ENCODE results near the gene CDK12.

CDK12 gene

DNA sequence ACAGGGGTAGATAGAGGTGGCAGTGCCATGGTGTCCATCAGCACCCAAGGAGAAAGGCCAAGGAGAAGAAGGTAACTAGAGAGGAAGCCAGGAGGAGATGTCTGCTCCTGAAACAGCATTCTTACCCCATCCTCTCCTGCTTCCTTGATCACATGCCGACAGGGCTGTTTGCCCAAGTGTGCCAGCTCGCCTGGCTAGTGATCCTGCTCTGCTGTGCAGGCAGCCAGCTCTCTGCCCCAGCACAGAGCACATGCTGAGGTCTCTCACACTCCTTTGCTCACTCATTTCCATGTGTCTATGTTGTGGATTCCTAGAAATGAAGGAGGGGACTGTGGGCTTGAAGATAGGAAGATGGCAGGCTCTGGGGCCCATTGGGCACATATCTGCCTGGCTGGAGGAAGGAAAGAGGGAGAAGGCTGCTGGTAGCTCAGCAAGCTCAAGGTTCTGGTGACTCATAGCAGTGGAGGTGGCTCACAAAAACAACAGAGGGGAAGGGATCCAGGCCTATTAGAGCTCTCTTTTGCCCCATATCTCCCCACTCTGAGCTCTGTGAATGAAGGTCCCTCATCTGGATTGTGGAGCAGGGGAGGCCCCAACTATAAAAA, 92.2 kb downstream of the CDK12 start:
- no peak for DNase-seq
- H3K9me3 ChIP-seq (ENCODE audit: control extremely low read depth in 1 of 5, control insufficient read depth in 4 of 5, insufficient read depth in 2 of 5, low read depth in 1 of 5, low read length in 4 of 5), result no peaks in the 10 kb centered on the region
- no peak overlapping the region for H3K27ac ChIP-seq (ENCODE audit: insufficient read depth in 1 of 2, low read depth in 1 of 2, low read length in 2 of 2, poor library complexity in 1 of 2, severe bottlenecking in 2 of 2)
- no peaks in the 10 kb centered on the region for H3K4me1 ChIP-seq (ENCODE audit: control extremely low read depth in 1 of 4, control insufficient read depth in 4 of 4, insufficient read depth in 4 of 4, low read length in 3 of 4)
- no peak overlapping the region for H3K4me3 ChIP-seq (ENCODE audit: control insufficient read depth in 1 of 7, extremely low read depth in 1 of 7, insufficient read depth in 4 of 7, low read depth in 2 of 7, low read length in 6 of 7)
- H3K27me3 ChIP-seq (replicated peaks in 2 of 5; ENCODE audit: control insufficient read depth in 4 of 5, insufficient read depth in 5 of 5, low read length in 4 of 5), result no peaks in the 10 kb centered on the region
- H3K36me3 ChIP-seq (ENCODE audit: control insufficient read depth in 4 of 4, insufficient read depth in 4 of 4, low read length in 3 of 4), result peaks cover 8 to 79% (median 56%) of the 10 kb centered on the region in 4 experiments
- ChIA-PET CTCF (interaction anchor here (0.8 to 10.9 kb wide), 5 partner anchors 10 to 69 kb away, joined by 3 to 102 read pairs (median 3); no protein-coding TSS in a partner anchor), POLR2A (interaction anchor here (0.6 kb wide), 1 partner anchor 10 kb away, joined by 5 read pairs; no protein-coding TSS in a partner anchor)
- WGBS (ENCODE audit: insufficient coverage), result 50% methylated on average over 2 of the region's 2 CpGs

DNA sequence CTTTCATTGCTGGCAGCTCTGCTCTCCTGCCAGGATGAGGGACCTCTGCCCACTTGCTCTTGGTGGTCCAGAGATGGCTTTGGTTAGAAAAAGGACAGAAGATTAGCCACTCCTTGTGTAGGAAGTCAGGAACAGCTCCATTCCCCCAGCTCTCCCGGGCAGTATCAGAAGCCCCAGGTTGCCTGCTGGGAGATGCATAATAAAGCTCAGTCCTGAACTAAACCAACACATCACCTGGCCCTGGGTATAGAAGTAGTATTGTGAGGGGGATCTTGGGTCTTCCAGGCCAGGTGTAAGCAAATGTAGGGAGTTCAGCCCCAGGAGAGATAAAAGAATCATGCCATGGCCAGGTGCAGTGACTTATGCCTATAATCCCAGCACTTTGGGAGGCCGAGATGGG, 94.1 kb downstream of the CDK12 start:
- ChIA-PET CTCF (interaction anchor here (0.8 to 10.9 kb wide), 3 partner anchors 10 to 98 kb away, joined by 4 to 102 read pairs (median 5); no protein-coding TSS in a partner anchor), POLR2A (no interaction called here)
- Histone ChIP-seq H3K27ac (ENCODE audit: insufficient read depth in 1 of 2, low read depth in 1 of 2, low read length in 2 of 2, poor library complexity in 1 of 2, severe bottlenecking in 2 of 2) (no peak overlapping the region), H3K4me3 (ENCODE audit: control insufficient read depth in 1 of 7, extremely low read depth in 1 of 7, insufficient read depth in 4 of 7, low read depth in 2 of 7, low read length in 6 of 7) (no peak overlapping the region), H3K27me3 (replicated peaks in 2 of 5; ENCODE audit: control insufficient read depth in 4 of 5, insufficient read depth in 5 of 5, low read length in 4 of 5) (no peaks in the 10 kb centered on the region), H3K9me3 (ENCODE audit: control extremely low read depth in 1 of 5, control insufficient read depth in 4 of 5, insufficient read depth in 2 of 5, low read depth in 1 of 5, low read length in 4 of 5) (no peaks in the 10 kb centered on the region), H3K4me1 (ENCODE audit: control extremely low read depth in 1 of 4, control insufficient read depth in 4 of 4, insufficient read depth in 4 of 4, low read length in 3 of 4) (no peaks in the 10 kb centered on the region), H3K36me3 (ENCODE audit: control insufficient read depth in 4 of 4, insufficient read depth in 4 of 4, low read length in 3 of 4) (peaks cover 8 to 62% (median 45%) of the 10 kb centered on the region in 4 experiments)
- DNase-seq, result no peak
- no CpG with 5 or more reads among the region's 2 CpGs for WGBS (ENCODE audit: insufficient coverage)

DNA sequence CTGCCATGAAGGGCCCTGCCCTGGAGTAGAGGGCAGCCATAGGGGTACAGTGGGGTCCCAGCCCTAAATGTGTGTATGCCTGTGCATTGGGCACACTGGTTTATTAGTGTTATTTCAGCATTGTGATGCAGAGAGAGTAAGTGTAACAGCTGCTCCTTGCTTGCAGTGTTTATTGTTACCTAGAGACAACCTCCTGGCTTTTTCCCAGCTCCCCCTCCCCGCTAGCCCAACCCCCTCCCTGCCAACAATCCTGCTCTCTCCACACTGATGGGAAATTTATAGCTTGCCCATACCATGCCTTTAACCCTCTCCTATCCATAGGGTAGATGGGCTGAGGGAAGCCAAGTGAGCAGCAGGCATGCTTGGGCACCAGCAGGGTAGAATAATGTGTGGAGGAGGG, 95.1 kb downstream of the CDK12 start:
- Histone ChIP-seq H3K27me3 (replicated peaks in 2 of 5; ENCODE audit: control insufficient read depth in 4 of 5, insufficient read depth in 5 of 5, low read length in 4 of 5) (no peaks in the 10 kb centered on the region), H3K4me3 (ENCODE audit: control insufficient read depth in 1 of 7, extremely low read depth in 1 of 7, insufficient read depth in 4 of 7, low read depth in 2 of 7, low read length in 6 of 7) (no peak overlapping the region), H3K9me3 (ENCODE audit: control extremely low read depth in 1 of 5, control insufficient read depth in 4 of 5, insufficient read depth in 2 of 5, low read depth in 1 of 5, low read length in 4 of 5) (no peaks in the 10 kb centered on the region), H3K36me3 (ENCODE audit: control insufficient read depth in 4 of 4, insufficient read depth in 4 of 4, low read length in 3 of 4) (peaks cover 11 to 61% (median 39%) of the 10 kb centered on the region in 4 experiments), H3K4me1 (ENCODE audit: control extremely low read depth in 1 of 4, control insufficient read depth in 4 of 4, insufficient read depth in 4 of 4, low read length in 3 of 4) (no peaks in the 10 kb centered on the region), H3K27ac (ENCODE audit: insufficient read depth in 1 of 2, low read depth in 1 of 2, low read length in 2 of 2, poor library complexity in 1 of 2, severe bottlenecking in 2 of 2) (no peak overlapping the region)
- CTCF ChIA-PET, result interaction anchor here (0.7 to 2.9 kb wide), 4 partner anchors 9 to 20 kb away, joined by 3 to 15 read pairs (median 4); no protein-coding TSS in a partner anchor
- POLR2A ChIA-PET, result interaction anchor here (0.9 kb wide), 1 partner anchor 11 kb away, joined by 7 read pairs; no protein-coding TSS in a partner anchor
- no CpG with 5 or more reads among the region's 1 CpG for WGBS (ENCODE audit: insufficient coverage)
- no peak for DNase-seq

DNA sequence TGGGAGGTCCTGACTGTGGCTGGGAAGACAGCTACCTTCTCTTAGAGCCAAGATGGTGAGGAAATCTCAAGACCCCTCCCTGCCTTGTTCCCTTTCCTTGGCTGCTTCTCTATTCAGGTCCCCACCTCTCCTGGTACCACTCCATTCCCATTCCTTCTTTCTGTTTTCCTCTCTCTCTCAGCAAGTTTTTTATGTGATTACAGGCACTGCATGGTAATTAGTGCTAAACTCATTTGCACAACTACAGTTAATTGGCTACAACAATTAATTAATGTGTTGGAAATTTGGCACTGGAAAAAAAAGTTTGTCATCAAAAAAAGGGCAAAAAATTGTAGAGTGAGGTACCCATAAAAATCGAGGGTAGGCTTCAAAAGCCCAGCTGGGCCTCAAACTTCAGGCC, 101.1 kb downstream of the CDK12 start:
- Histone ChIP-seq H3K27me3 (replicated peaks in 2 of 5; ENCODE audit: control insufficient read depth in 4 of 5, insufficient read depth in 5 of 5, low read length in 4 of 5) (no peaks in the 10 kb centered on the region), H3K36me3 (ENCODE audit: control insufficient read depth in 4 of 4, insufficient read depth in 4 of 4, low read length in 3 of 4) (peaks cover 13 to 45% (median 24%) of the 10 kb centered on the region in 4 experiments), H3K4me3 (ENCODE audit: control insufficient read depth in 1 of 7, extremely low read depth in 1 of 7, insufficient read depth in 4 of 7, low read depth in 2 of 7, low read length in 6 of 7) (no peak overlapping the region), H3K4me1 (ENCODE audit: control extremely low read depth in 1 of 4, control insufficient read depth in 4 of 4, insufficient read depth in 4 of 4, low read length in 3 of 4) (peaks cover 0 to 15% (median 6%) of the 10 kb centered on the region in 4 experiments), H3K27ac (ENCODE audit: insufficient read depth in 1 of 2, low read depth in 1 of 2, low read length in 2 of 2, poor library complexity in 1 of 2, severe bottlenecking in 2 of 2) (no peak overlapping the region), H3K9me3 (ENCODE audit: control extremely low read depth in 1 of 5, control insufficient read depth in 4 of 5, insufficient read depth in 2 of 5, low read depth in 1 of 5, low read length in 4 of 5) (no peaks in the 10 kb centered on the region)
- ChIA-PET CTCF (interaction anchor here (1.4 to 1.6 kb wide), 3 partner anchors 12 to 56 kb away, joined by 4 to 6 read pairs (median 5); no protein-coding TSS in a partner anchor), POLR2A (no interaction called here)
- 100% methylated on average over 1 of the region's 1 CpG for WGBS (ENCODE audit: insufficient coverage)
- no peak for DNase-seq

DNA sequence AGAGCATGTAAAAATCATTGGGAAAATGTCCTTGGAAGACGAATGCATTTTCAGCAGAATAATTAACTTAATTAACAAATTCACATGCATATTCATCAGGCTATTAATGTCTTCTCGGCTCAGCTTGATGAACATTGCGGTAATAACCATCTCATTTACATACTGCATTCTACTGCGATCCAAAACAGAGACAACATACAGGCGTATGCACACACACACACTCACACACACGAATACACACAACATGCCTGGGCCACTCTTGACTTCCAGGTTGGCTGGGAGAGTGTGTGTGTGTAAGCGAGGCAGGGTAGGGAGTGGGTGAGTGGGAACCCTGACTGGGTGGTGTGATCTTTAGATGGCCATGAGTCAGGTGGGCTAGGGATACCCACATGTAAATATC, 101.7 kb downstream of the CDK12 start:
- Histone ChIP-seq H3K4me1 (ENCODE audit: control extremely low read depth in 1 of 4, control insufficient read depth in 4 of 4, insufficient read depth in 4 of 4, low read length in 3 of 4) (peaks cover 0 to 15% (median 6%) of the 10 kb centered on the region in 4 experiments), H3K27ac (ENCODE audit: insufficient read depth in 1 of 2, low read depth in 1 of 2, low read length in 2 of 2, poor library complexity in 1 of 2, severe bottlenecking in 2 of 2) (no peak overlapping the region), H3K4me3 (ENCODE audit: control insufficient read depth in 1 of 7, extremely low read depth in 1 of 7, insufficient read depth in 4 of 7, low read depth in 2 of 7, low read length in 6 of 7) (no peak overlapping the region), H3K36me3 (ENCODE audit: control insufficient read depth in 4 of 4, insufficient read depth in 4 of 4, low read length in 3 of 4) (peaks cover 15 to 44% (median 24%) of the 10 kb centered on the region in 4 experiments), H3K27me3 (replicated peaks in 2 of 5; ENCODE audit: control insufficient read depth in 4 of 5, insufficient read depth in 5 of 5, low read length in 4 of 5) (no peaks in the 10 kb centered on the region), H3K9me3 (ENCODE audit: control extremely low read depth in 1 of 5, control insufficient read depth in 4 of 5, insufficient read depth in 2 of 5, low read depth in 1 of 5, low read length in 4 of 5) (no peaks in the 10 kb centered on the region)
- peak in 1 of 3 donors; percentile 29 for DNase-seq
- CTCF ChIA-PET, result interaction anchor here (0.8 to 1.5 kb wide), 4 partner anchors 9 to 84 kb away, joined by 3 to 6 read pairs (median 4); no protein-coding TSS in a partner anchor
- 96% methylated on average over 3 of the region's 7 CpGs for WGBS (ENCODE audit: insufficient coverage)
- POLR2A ChIA-PET, result interaction anchor here (0.8 kb wide), 1 partner anchor 13 kb away, joined by 4 read pairs; no protein-coding TSS in a partner anchor

DNA sequence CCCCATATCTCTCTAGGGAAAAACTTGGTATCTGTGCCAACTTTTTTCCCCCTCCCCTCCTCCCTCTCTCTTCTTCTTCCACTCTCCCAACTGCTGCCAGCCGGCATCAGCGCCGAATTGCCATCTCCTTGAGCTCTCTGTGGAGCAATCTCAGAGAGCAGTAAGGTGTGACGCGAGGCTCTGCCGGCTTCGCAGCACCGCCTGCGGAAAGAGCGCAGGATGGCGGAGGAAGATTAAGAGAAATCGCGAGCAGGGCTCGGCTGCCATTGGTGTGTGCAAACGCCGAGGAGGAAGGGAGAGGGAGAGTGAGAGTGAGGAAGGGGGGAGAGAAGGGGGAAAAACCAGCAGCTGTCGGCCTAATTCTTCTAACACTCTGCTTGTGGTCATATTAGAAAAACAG, 102.2 kb downstream of the CDK12 start:
- peak; percentile 59 to 88 (median 81) for DNase-seq
- no peaks in the 10 kb centered on the region for H3K27me3 ChIP-seq (replicated peaks in 2 of 5; ENCODE audit: control insufficient read depth in 4 of 5, insufficient read depth in 5 of 5, low read length in 4 of 5)
- no peak overlapping the region for H3K27ac ChIP-seq (ENCODE audit: insufficient read depth in 1 of 2, low read depth in 1 of 2, low read length in 2 of 2, poor library complexity in 1 of 2, severe bottlenecking in 2 of 2)
- POLR2A ChIA-PET, result interaction anchor here (0.6 to 0.8 kb wide), 2 partner anchors 10 to 13 kb away, joined by 4 to 5 read pairs; no protein-coding TSS in a partner anchor
- 52% methylated on average over 10 of the region's 17 CpGs for WGBS (ENCODE audit: insufficient coverage)
- H3K4me1 ChIP-seq (ENCODE audit: control extremely low read depth in 1 of 4, control insufficient read depth in 4 of 4, insufficient read depth in 4 of 4, low read length in 3 of 4), result peaks cover 0 to 15% (median 6%) of the 10 kb centered on the region in 4 experiments
- H3K9me3 ChIP-seq (ENCODE audit: control extremely low read depth in 1 of 5, control insufficient read depth in 4 of 5, insufficient read depth in 2 of 5, low read depth in 1 of 5, low read length in 4 of 5), result no peaks in the 10 kb centered on the region
- peak overlapping the region in 3 of 7 experiments; percentile 9 to 48 (median 41) for H3K4me3 ChIP-seq (ENCODE audit: control insufficient read depth in 1 of 7, extremely low read depth in 1 of 7, insufficient read depth in 4 of 7, low read depth in 2 of 7, low read length in 6 of 7)
- CTCF ChIA-PET, result interaction anchor here (0.8 to 3.2 kb wide), 3 partner anchors 10 to 84 kb away, joined by 3 to 15 read pairs (median 3); no protein-coding TSS in a partner anchor
- peaks cover 18 to 45% (median 23%) of the 10 kb centered on the region in 4 experiments for H3K36me3 ChIP-seq (ENCODE audit: control insufficient read depth in 4 of 4, insufficient read depth in 4 of 4, low read length in 3 of 4)

All from common myeloid progenitor, CD34-positive (primary cell).